Right lobe of liver (tissue), 4 donors: Measurements from ENCODE around the gene INMT.

ENCODE experiments used
- POLR2A ChIP-seq: fragments of 450-650 bp; IDR thresholded peaks from one replicate; pipeline ENCODE4 v1.6.1; 2017; ENCODE audit warnings: antibody characterized with exemption, mild to moderate bottlenecking
- TF ChIP-seq, protein P1 (sequence below), 4 donors: fragments of 200-600 bp in 3 of 4; fragments of 450-650 bp in 1 of 4; IDR thresholded peaks; one replicate each; pipeline versions ENCODE4 v1.5.1 to v1.8.0; 2016 to 2022; ENCODE audit warnings: antibody characterized with exemption in 4 of 4, mild to moderate bottlenecking in 2 of 4
- donor health status: DM: no; HTN: no; CAD: no.
- donor health status: DM: no; HTN: no; CAD: no.
- donor health status: DM: no; HTN: yes; CAD: no.

DNA sequence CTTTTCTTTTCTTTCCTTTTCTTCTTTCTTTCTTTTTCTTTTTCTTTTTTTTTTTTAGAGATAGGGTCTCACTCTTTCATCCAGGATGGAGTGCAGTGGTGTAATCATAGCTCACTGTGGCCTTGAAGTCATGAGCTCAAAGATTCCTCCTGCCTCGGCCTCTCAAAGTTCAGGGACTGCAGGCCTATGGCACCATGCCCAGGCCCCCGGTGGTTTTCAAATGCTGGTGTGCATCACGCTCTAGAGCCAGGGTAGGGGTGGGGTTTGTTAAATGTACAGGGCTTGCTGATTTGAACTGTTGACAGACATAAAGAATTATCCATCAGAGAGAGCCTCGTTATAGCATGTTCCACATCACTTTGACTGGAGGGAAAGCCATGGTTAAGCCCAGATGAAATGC lies 25.0 kb downstream of the INMT start:
- TF ChIP-seq, protein P1, sequence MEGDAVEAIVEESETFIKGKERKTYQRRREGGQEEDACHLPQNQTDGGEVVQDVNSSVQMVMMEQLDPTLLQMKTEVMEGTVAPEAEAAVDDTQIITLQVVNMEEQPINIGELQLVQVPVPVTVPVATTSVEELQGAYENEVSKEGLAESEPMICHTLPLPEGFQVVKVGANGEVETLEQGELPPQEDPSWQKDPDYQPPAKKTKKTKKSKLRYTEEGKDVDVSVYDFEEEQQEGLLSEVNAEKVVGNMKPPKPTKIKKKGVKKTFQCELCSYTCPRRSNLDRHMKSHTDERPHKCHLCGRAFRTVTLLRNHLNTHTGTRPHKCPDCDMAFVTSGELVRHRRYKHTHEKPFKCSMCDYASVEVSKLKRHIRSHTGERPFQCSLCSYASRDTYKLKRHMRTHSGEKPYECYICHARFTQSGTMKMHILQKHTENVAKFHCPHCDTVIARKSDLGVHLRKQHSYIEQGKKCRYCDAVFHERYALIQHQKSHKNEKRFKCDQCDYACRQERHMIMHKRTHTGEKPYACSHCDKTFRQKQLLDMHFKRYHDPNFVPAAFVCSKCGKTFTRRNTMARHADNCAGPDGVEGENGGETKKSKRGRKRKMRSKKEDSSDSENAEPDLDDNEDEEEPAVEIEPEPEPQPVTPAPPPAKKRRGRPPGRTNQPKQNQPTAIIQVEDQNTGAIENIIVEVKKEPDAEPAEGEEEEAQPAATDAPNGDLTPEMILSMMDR (IDR thresholded peaks at IDR 0.05), result no peak
- no peak for TF ChIP-seq POLR2A
